ENCODE results near the gene PCDH19. TPM values are rescaled to one million over a fixed set of nuclear protein-coding genes. Genes with fewer than 3 reads are reported as not detected.

The PCDH19 gene
- total RNA-seq, 1 experiment from 2014 or later = 0.04 TPM

DNA sequence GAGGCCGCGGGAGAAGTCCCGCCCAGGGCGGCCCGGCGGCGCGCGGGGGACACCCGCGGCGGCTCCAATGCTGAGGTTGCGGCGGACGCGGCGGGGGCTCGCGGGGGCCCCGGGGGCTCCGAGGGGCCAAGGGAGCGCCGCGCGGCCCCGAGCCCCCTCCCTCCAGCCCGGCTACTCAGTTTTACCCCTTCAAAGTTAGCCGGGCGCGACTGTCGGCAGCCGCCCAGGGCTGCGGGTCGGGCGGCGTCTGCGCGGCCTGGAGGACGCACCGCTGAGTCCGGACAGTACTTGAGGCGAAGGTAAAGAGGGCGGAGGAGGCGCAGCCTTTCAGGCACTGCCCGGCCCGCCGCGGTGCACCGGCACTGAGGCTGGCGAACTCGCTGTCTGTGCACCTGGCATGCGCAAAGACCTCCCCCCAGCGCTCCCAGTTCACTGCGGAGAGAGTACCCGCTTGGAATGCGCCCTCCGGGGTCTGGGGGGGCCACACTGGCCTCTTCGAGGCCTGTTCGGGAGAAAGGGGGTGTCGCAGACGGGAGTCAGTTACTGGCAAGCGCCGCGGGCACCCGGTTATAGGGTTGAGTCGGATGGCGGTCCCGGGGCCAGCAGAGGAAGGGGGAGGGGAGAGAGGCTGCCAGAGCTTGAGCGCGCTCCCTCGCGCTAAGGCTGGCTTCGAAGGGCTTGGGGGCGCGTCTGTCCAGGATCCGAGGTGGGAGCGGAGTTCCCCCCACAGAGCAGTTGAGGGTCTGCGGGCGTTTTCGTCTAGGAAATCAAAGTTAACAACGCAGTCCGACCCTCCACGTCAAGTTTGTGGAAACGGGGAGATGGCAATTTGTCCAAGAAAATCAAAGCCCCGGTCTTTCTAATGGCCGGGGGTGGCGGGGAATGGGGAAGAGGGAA is 1.1 kb downstream of the PCDH19 start:
- Histone ChIP-seq H3F3A (ENCODE audit: insufficient read depth, low read depth) (no peaks in the 10 kb centered on the region), H3K27ac (no peak overlapping the region), H3K9me3 (ENCODE audit: insufficient read depth, low read depth) (no peaks in the 10 kb centered on the region), H3K79me2 (ENCODE audit: low read depth) (no peaks in the 10 kb centered on the region), H3K36me3 (ENCODE audit: low read depth) (no peaks in the 10 kb centered on the region), H3K27me3 (ENCODE audit: insufficient read depth, low read depth) (no peaks in the 10 kb centered on the region), H3K4me3 (no peak overlapping the region), H3K4me1 (replicated peaks; ENCODE audit: insufficient read depth) (no peaks in the 10 kb centered on the region), H3K4me2 (no peak overlapping the region), H2AFZ (no peak overlapping the region), H4K20me1 (ENCODE audit: insufficient read depth) (no peaks in the 10 kb centered on the region), H3K9me2 (ENCODE audit: insufficient read depth) (no peaks in the 10 kb centered on the region)
- ChIA-PET POLR2A (ENCODE audit: unreplicated experiment) (no interaction called here), CTCF (no interaction called here)
- TF ChIP-seq EZH2 (IDR thresholded peaks at IDR 0.05; ENCODE audit: low read depth) = no peak
- TF ChIP-seq, protein P1, sequence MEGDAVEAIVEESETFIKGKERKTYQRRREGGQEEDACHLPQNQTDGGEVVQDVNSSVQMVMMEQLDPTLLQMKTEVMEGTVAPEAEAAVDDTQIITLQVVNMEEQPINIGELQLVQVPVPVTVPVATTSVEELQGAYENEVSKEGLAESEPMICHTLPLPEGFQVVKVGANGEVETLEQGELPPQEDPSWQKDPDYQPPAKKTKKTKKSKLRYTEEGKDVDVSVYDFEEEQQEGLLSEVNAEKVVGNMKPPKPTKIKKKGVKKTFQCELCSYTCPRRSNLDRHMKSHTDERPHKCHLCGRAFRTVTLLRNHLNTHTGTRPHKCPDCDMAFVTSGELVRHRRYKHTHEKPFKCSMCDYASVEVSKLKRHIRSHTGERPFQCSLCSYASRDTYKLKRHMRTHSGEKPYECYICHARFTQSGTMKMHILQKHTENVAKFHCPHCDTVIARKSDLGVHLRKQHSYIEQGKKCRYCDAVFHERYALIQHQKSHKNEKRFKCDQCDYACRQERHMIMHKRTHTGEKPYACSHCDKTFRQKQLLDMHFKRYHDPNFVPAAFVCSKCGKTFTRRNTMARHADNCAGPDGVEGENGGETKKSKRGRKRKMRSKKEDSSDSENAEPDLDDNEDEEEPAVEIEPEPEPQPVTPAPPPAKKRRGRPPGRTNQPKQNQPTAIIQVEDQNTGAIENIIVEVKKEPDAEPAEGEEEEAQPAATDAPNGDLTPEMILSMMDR (conservative IDR thresholded peaks at IDR 0.05) = no peak
- no TSS peak for BruUV-seq (replicated peaks)
- intact Hi-C loops (cut with micrococcal nuclease; ENCODE audit: unreplicated experiment) = no loop called here
- DNase-seq = no peak

DNA sequence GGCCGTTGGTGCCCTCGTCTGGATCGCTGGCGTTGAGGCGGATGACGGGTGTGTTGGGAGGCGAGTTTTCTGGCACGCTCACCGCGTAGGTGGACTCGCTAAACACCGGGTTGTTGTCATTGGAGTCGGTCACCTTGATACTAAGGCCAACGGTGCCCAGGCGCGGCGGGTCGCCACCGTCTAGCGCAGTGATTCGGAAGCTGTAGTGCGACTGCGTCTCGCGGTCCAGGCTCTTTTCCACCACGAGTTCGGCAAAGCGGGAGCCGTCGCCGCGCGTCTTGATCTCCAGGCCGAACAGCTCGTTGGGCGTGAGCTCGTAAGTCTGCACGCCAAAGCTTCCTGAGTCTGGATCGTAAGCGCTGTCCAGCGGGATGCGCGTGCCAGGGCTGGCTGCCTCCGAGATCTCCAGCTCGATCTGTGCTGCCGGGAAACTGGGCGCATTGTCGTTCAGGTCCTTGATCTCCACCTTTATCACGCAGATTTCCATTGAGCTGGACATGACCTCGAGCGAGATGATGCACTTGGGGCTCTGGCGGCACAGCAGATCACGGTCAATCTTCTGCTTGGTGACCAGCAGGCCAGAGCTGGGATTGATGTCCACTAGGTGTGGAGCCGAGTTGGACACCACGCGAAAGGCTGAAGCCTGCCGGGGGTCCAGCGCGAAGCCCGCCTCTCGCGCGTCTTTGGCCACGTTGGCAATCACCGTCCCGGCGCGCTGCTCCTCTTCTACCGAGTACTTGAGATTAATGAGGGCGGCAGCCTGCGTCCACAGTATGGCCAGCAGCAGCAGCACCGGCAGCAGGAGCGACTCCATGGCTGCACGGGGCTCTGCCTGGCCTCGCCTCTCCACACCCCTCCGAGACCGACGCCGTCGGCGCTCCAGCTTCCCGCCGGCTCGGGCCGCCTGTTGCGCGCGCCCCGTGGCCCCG is 2.0 kb downstream of the PCDH19 start:
- Histone ChIP-seq H3K4me3 (no peak overlapping the region), H3K4me1 (replicated peaks; ENCODE audit: insufficient read depth) (no peaks in the 10 kb centered on the region), H3K9me2 (ENCODE audit: insufficient read depth) (no peaks in the 10 kb centered on the region), H2AFZ (no peak overlapping the region), H4K20me1 (ENCODE audit: insufficient read depth) (no peaks in the 10 kb centered on the region), H3K9me3 (ENCODE audit: insufficient read depth, low read depth) (no peaks in the 10 kb centered on the region), H3K4me2 (no peak overlapping the region), H3F3A (ENCODE audit: insufficient read depth, low read depth) (no peaks in the 10 kb centered on the region), H3K27ac (no peak overlapping the region), H3K36me3 (ENCODE audit: low read depth) (no peaks in the 10 kb centered on the region), H3K27me3 (ENCODE audit: insufficient read depth, low read depth) (no peaks in the 10 kb centered on the region), H3K79me2 (ENCODE audit: low read depth) (no peaks in the 10 kb centered on the region)
- CTCF ChIA-PET = no interaction called here
- intact Hi-C loops (cut with micrococcal nuclease; ENCODE audit: unreplicated experiment) = no loop called here
- BruUV-seq (replicated peaks) = no TSS peak
- no peak for DNase-seq
- TF ChIP-seq, protein P1 (conservative IDR thresholded peaks at IDR 0.05) = no peak
- TF ChIP-seq EZH2 (IDR thresholded peaks at IDR 0.05; ENCODE audit: low read depth) = no peak
- POLR2A ChIA-PET (ENCODE audit: unreplicated experiment) = no interaction called here

DNA sequence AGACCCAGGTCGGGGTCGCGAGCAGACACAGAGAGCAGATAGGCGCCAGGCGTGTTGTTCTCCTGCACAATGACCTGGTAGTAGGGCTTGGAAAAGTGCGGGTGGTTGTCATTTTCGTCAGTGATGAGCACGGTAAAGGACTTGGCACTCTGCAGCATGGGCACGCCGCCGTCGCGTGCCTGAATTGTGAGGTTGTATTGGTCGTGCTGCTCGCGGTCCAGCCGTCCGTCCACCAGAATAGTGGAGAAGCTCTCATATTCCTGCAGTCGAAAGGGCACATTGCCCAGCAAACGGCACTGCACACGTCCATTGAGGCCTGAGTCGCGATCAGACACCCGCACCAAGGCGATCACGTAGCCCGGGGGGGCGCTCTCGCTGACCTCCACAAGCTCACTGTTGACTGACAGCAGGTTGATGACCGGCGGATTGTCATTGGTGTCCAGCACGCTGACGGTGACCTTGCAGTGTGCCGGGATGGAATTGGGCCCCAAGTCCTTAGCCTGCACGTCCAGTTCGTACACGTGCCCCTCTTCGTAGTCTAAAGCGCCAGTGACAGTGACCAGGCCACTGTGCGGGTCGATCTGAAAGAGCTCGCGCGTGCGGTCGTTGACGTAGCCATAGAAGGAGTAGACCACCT is 2.8 kb downstream of the PCDH19 start:
- no peaks in the 10 kb centered on the region for H3K4me1 ChIP-seq (replicated peaks; ENCODE audit: insufficient read depth)
- POLR2A ChIA-PET (ENCODE audit: unreplicated experiment) = no interaction called here
- no peak overlapping the region for H3K4me2 ChIP-seq
- H3F3A ChIP-seq (ENCODE audit: insufficient read depth, low read depth) = no peaks in the 10 kb centered on the region
- no peak for DNase-seq
- no peaks in the 10 kb centered on the region for H3K36me3 ChIP-seq (ENCODE audit: low read depth)
- TF ChIP-seq, protein P1 (conservative IDR thresholded peaks at IDR 0.05) = no peak
- no peak for TF ChIP-seq EZH2 (IDR thresholded peaks at IDR 0.05; ENCODE audit: low read depth)
- no peaks in the 10 kb centered on the region for H4K20me1 ChIP-seq (ENCODE audit: insufficient read depth)
- no peak overlapping the region for H3K4me3 ChIP-seq
- no peaks in the 10 kb centered on the region for H3K27me3 ChIP-seq (ENCODE audit: insufficient read depth, low read depth)
- no TSS peak for BruUV-seq (replicated peaks)
- no peaks in the 10 kb centered on the region for H3K79me2 ChIP-seq (ENCODE audit: low read depth)
- intact Hi-C loops (cut with micrococcal nuclease; ENCODE audit: unreplicated experiment) = no loop called here
- CTCF ChIA-PET = no interaction called here
- H3K27ac ChIP-seq = no peak overlapping the region
- no peak overlapping the region for H2AFZ ChIP-seq
- no peaks in the 10 kb centered on the region for H3K9me3 ChIP-seq (ENCODE audit: insufficient read depth, low read depth)
- H3K9me2 ChIP-seq (ENCODE audit: insufficient read depth) = no peaks in the 10 kb centered on the region
